HepG2 (cell line): ENCODE measurements around the gene LYRM4. TPM values are rescaled to one million over a fixed set of nuclear protein-coding genes. Genes with fewer than 3 reads are reported as not detected.

Experiments
- ATAC-seq: fragments of 200-7000 bp; cut with Tn5 transposase; 3 replicates; pipeline ENCODE4 v1.9.1; 2020; ENCODE audit warnings: mild to moderate bottlenecking, moderate library complexity
- BruUV-seq: library from RNA; stranded (reverse); fragments of 400-500 nt; replicated peaks from 2 replicates; lab custom pipeline; 2021; lab: Mats Ljungman, UMichigan
- CTCF ChIA-PET: fragments of 300-600 bp; formaldehyde crosslinking; extraction: SDS; loops from one replicate; lab custom pipeline; 2021; ENCODE audit warnings: low total read pairs, inconsistent platforms, low intra/inter-chr PET ratio; lab: Yijun Ruan, JAX
- POLR2A ChIA-PET: fragments of 350-600 bp; sonication (Branson Sonifier 250); formaldehyde crosslinking; loops from one replicate; lab custom pipeline; 2020; ENCODE audit warnings: antibody characterized with exemption, inconsistent platforms; lab: Yijun Ruan, JAX
- DNase-seq: peaks from one replicate; pipeline ENCODE4 v3.0.0-alpha.2; 2015; ENCODE audit warnings: low spot score
- FAIRE-seq: peaks from 3 replicates; lab custom pipeline; 2011; peaks lifted over from hg19 to GRCh38; lab: Jason Lieb, UNC
- H2AFZ ChIP-seq: one replicate; pipeline ENCODE4 v1.6.1; 2011; ENCODE audit warnings: low read length, inconsistent platforms
- H3K27ac ChIP-seq: fragments of 300-600 bp; 3 replicates; pipeline ENCODE4 v1.8.0; 2011; ENCODE audit warnings: mixed run types, mild to moderate bottlenecking, mixed read lengths, low read length, inconsistent platforms; ENCODE audit not compliant: insufficient read depth; ENCODE audit errors: extremely low read length
- H3K27me3 ChIP-seq, 2 experiments: fragments of 200-600 bp in 1 of 2; 2 replicates in 1 of 2; 3 replicates in 1 of 2; pipeline versions ENCODE4 v1.6.0 to v1.8.0; 2011; ENCODE audit warnings: low read length in 2 of 2, mild to moderate bottlenecking in 2 of 2, moderate library complexity in 2 of 2, inconsistent platforms in 1 of 2; ENCODE audit not compliant: insufficient read depth in 2 of 2, control insufficient read depth in 1 of 2
- H3K36me3 ChIP-seq, 2 experiments: fragments of 200-600 bp in 1 of 2; replicated peaks in 1 of 2; 2 replicates in 1 of 2; 3 replicates in 1 of 2; pipeline versions ENCODE4 v1.5.1 to v1.8.0; 2011; ENCODE audit warnings: low read length in 2 of 2, inconsistent platforms in 1 of 2; ENCODE audit not compliant: insufficient read depth in 2 of 2, control insufficient read depth in 1 of 2
- H3K4me1 ChIP-seq: 2 replicates; pipeline ENCODE4 v1.5.1; 2012; ENCODE audit warnings: low read length, inconsistent platforms; ENCODE audit not compliant: insufficient read depth
- H3K4me2 ChIP-seq: 2 replicates; pipeline ENCODE4 v1.6.0; 2011; ENCODE audit warnings: low read depth, low read length, inconsistent platforms
- H3K4me3 ChIP-seq, 3 experiments: fragments of 200-600 bp in 1 of 3; sonication (generic), shearing (Covaris generic) in 1 of 3; replicated peaks in 1 of 3; 2 replicates each; pipeline ENCODE4 v1.5.1; 2011 to 2016; ENCODE audit warnings: low read length in 3 of 3, inconsistent platforms in 2 of 3, low read depth in 2 of 3, mild to moderate bottlenecking in 2 of 3, control low read depth in 1 of 3, mixed read lengths in 1 of 3; ENCODE audit not compliant: insufficient read depth in 1 of 3
- H3K79me2 ChIP-seq: one replicate; pipeline ENCODE4 v1.6.1; 2011; ENCODE audit warnings: low read length, inconsistent platforms; ENCODE audit not compliant: insufficient read depth
- H3K9ac ChIP-seq: 2 replicates; pipeline ENCODE4 v1.6.0; 2011; ENCODE audit warnings: mild to moderate bottlenecking, low read depth, low read length, inconsistent platforms; ENCODE audit not compliant: insufficient read depth
- H3K9me3 ChIP-seq: 2 replicates; pipeline ENCODE4 v1.5.1; 2012; ENCODE audit warnings: mild to moderate bottlenecking, low read length
- H4K20me1 ChIP-seq: 2 replicates; pipeline ENCODE4 v1.6.0; 2011; ENCODE audit warnings: inconsistent platforms, mild to moderate bottlenecking, low read length, moderate library complexity; ENCODE audit not compliant: insufficient read depth
- BCL6 ChIP-seq: IDR thresholded peaks from 2 replicates; pipeline ENCODE4 v1.6.1; 2016; ENCODE audit warnings: missing genetic modification reagents, missing compliant biosample characterization
- FIP1L1 ChIP-seq: fragments of 200-400 bp; formaldehyde crosslinking; IDR thresholded peaks from 2 replicates; pipeline ENCODE4 v1.6.1; 2018; ENCODE audit warnings: low read depth, mild to moderate bottlenecking, low read length, moderate library complexity, borderline replicate concordance; ENCODE audit not compliant: insufficient read depth
- FOXP1 ChIP-seq, 2 experiments: fragments of 450-650 bp in 1 of 2; IDR thresholded peaks; 2 replicates each; pipeline ENCODE4 v1.6.1; 2017 to 2018; ENCODE audit warnings: antibody characterized with exemption in 1 of 2
- GMEB2 ChIP-seq: IDR thresholded peaks from 2 replicates; pipeline ENCODE4 v1.6.1; 2016; ENCODE audit warnings: missing biosample characterization, missing genetic modification reagents, low read depth
- HES4 ChIP-seq: sonication (generic); formaldehyde crosslinking; IDR thresholded peaks from 2 replicates; pipeline ENCODE4 v1.9.0; 2021; ENCODE audit warnings: mild to moderate bottlenecking, missing genetic modification reagents, borderline replicate concordance
- HMG20A ChIP-seq: IDR thresholded peaks from 2 replicates; pipeline ENCODE4 v1.6.1; 2016; ENCODE audit warnings: borderline replicate concordance
- HNF4A ChIP-seq: sonication (generic); formaldehyde crosslinking; IDR thresholded peaks from 2 replicates; pipeline ENCODE4 v1.4.0; 2020; ENCODE audit warnings: missing genetic modification reagents
- PTBP1 ChIP-seq: fragments of 200-400 bp; formaldehyde crosslinking; IDR thresholded peaks from 2 replicates; pipeline ENCODE4 v1.6.1; 2018; ENCODE audit warnings: low read length, low read depth; ENCODE audit not compliant: poor library complexity, severe bottlenecking
- RFX5 ChIP-seq: IDR thresholded peaks from 2 replicates; pipeline ENCODE4 v1.6.1; 2011; ENCODE audit warnings: low read depth, low read length, improper control_type of control experiment
- SIX1 ChIP-seq: sonication (generic); formaldehyde crosslinking; IDR thresholded peaks from 2 replicates; pipeline ENCODE4 v1.4.0; 2020; ENCODE audit warnings: missing genetic modification reagents, borderline replicate concordance
- TAF1 ChIP-seq: sonication (generic); formaldehyde crosslinking; IDR thresholded peaks from 2 replicates; pipeline ENCODE4 v1.4.0; 2020; ENCODE audit warnings: missing genetic modification reagents
- ZNF101 ChIP-seq: sonication (generic); formaldehyde crosslinking; IDR thresholded peaks from 2 replicates; pipeline ENCODE4 v1.4.0; 2020; ENCODE audit warnings: mild to moderate bottlenecking, low read depth, missing genetic modification reagents, borderline replicate concordance
- ZNF407 ChIP-seq: sonication (generic); formaldehyde crosslinking; IDR thresholded peaks from one replicate; pipeline ENCODE4 v1.5.1; 2020; ENCODE audit warnings: mild to moderate bottlenecking, missing genetic modification reagents; ENCODE audit errors: not compliant biosample characterization
- ZNF510 ChIP-seq: sonication (generic); formaldehyde crosslinking; IDR thresholded peaks from 2 replicates; pipeline ENCODE4 v1.4.0; 2020; ENCODE audit warnings: low read depth, mild to moderate bottlenecking, missing genetic modification reagents
- ZNF660 ChIP-seq: sonication (generic); formaldehyde crosslinking; IDR thresholded peaks from 2 replicates; pipeline ENCODE4 v1.5.1; 2020; ENCODE audit warnings: mild to moderate bottlenecking, low read depth, missing genetic modification reagents, borderline replicate concordance
- WGBS: methylation state at CpG from one replicate; pipeline ENCODE4 v1.1.6; 2017; ENCODE audit warnings: low lambda C conversion rate; 5-methylcytosine and 5-hydroxymethylcytosine counted together
- in situ Hi-C: cut with HindIII; loops from 2 replicates; pipeline ENCODE4 v1.10.0; 2017; ENCODE audit warnings: low pct_unique_long_range_greater_than_20kb; ENCODE audit not compliant: extremely low pct_ligation_motif_present
- intact Hi-C: fragments of 100-400 bp; cut with micrococcal nuclease; formaldehyde crosslinking; loops from one replicate; pipeline ENCODE4 v1.10.0; 2022; ENCODE audit not compliant: unreplicated experiment
- polyA plus RNA-seq, 8 experiments: library from polyadenylated mRNA; depleted of rRNA in 3 of 8; stranded (reverse) in 7 of 8; unstranded in 1 of 8; fragments of >200 nt; fragmentation: Illumina TruSeq in 4 of 8; extraction: Trizol in 4 of 8; gene quantifications; 2 replicates each; pipeline versions ENCODE4 v1.2.1 to v1.2.3, GENCODE V29; 2011 to 2016; ENCODE audit warnings: low read depth in 4 of 8, missing spikeins in 1 of 8, mixed read lengths in 1 of 8; ENCODE audit not compliant: insufficient read depth in 1 of 8
- total RNA-seq, 5 experiments: library from RNA; depleted of rRNA; stranded (reverse); fragments of >200 nt; fragmentation: Illumina TruSeq; extraction: Trizol; gene quantifications; 2 replicates each; pipeline ENCODE4 v1.2.3, GENCODE V29; 2016; ENCODE audit warnings: low read depth in 1 of 5

Gene LYRM4
- total and polyA plus RNA-seq, 2 of the 13 experiments (the other 11 are each of a cell fraction or from before 2014, with no cell fraction given), result 64.6 to 67.5 TPM

GRCh38 chr6:5153186-5153585, 107.6 kb downstream of the LYRM4 start (continued):
- TF ChIP-seq ZNF510 (CRISPR knock-in tag), result no peak
- no peak for TF ChIP-seq ZNF101 (CRISPR knock-in tag)
- TF ChIP-seq FIP1L1, result no peak
- TF ChIP-seq PTBP1, result no peak

- DNase-seq (no peak), FAIRE-seq (no peak), ATAC-seq (no peak)
- CTCF ChIA-PET, result no interaction called here
- no peak overlapping the region for H3K27ac ChIP-seq
- no peak overlapping the region for H3K4me2 ChIP-seq
- H3K9me3 ChIP-seq, result no peaks in the 10 kb centered on the region
- WGBS, result 97% methylated on average over 9 of the region's 9 CpGs
- no peaks in the 10 kb centered on the region for H3K4me1 ChIP-seq
- no peak overlapping the region for H3K4me3 ChIP-seq
- no peaks in the 10 kb centered on the region for H4K20me1 ChIP-seq
- in situ Hi-C loops, result no loop called here
- no TSS peak for BruUV-seq
- POLR2A ChIA-PET, result no interaction called here
- no peak overlapping the region for H3K9ac ChIP-seq
- no peak overlapping the region for H2AFZ ChIP-seq
- H3K79me2 ChIP-seq, result no peaks in the 10 kb centered on the region
- intact Hi-C loops, result no loop called here
- no peaks in the 10 kb centered on the region for H3K27me3 ChIP-seq
- H3K36me3 ChIP-seq, result no peaks in the 10 kb centered on the region
- TF ChIP-seq RFX5 (no peak), SIX1 (no peak), BCL6 (CRISPR knock-in tag) (no peak), TAF1 (no peak), ZNF660 (no peak), GMEB2 (CRISPR knock-in tag) (no peak), HES4 (CRISPR knock-in tag) (no peak), FOXP1 (IDR thresholded peaks at IDR 0.05) (no peak), FOXP1 (CRISPR knock-in tag; IDR thresholded peaks at IDR 0.05) (no peak), ZNF407 (CRISPR knock-in tag) (no peak), HNF4A (CRISPR knock-in tag) (no peak), HMG20A (CRISPR knock-in tag) (no peak)
Measured at GRCh38 chr6:5152460-5152859, 108.3 kb downstream of the LYRM4 start.
